ENCODE measurements around the gene ZNF431.

DNA sequence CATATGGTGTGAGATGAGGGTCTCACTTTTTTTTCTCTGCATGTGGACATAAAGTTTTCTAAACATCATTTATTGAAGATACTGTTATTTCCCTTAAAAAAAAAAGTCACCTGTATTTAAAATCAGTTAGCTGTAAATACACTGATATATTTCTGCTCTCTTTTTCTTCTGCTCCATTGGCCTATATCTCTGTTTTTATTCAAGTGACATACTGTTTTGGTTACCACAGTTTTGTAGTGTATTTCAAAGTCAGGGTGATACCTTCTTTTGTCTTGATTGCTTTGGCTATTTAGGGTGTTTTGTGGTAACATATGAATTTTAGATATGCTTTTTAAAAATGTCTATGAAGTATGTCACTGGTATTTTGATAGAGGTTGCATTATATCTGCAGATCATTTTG, 15.8 kb upstream of the ZNF431 start:
- TF ChIP-seq CTCF (IDR thresholded peaks at IDR 0.05) = no peak
- no peak for TF ChIP-seq EZH2 (IDR thresholded peaks at IDR 0.05)
